ENCODE data around the gene WDR48.
A peak's percentile ranks its signal among the peaks of the same experiment; 100 is the strongest.

The WDR48 gene

GRCh38 chr3:39146083-39146501 lies 94.3 kb downstream of the WDR48 start:
- H3K9me3 ChIP-seq (ENCODE audit: low read length): no peaks in the 10 kb centered on the region
- peak overlapping the region; percentile 55 for H3K4me3 ChIP-seq (ENCODE audit: low read depth, low read length, poor library complexity, severe bottlenecking)
- no peak overlapping the region for H3K9ac ChIP-seq (ENCODE audit: low read length)
- peaks cover 71% of the 10 kb centered on the region for H3K4me1 ChIP-seq (ENCODE audit: insufficient read depth, low read length, severe bottlenecking)
- peak overlapping the region; percentile 84; the same call in 1 of the 2 replicates for H3K4me2 ChIP-seq (ENCODE audit: low read length)
- no peaks in the 10 kb centered on the region for H4K20me1 ChIP-seq (ENCODE audit: insufficient read depth, low read length)
- H3F3A ChIP-seq (ENCODE audit: insufficient read depth, low read length): no peaks in the 10 kb centered on the region
- H3K36me3 ChIP-seq (ENCODE audit: insufficient read depth, low read length): peaks cover 44% of the 10 kb centered on the region
- no peaks in the 10 kb centered on the region for H3K27me3 ChIP-seq (ENCODE audit: insufficient read depth, low read length)
- H3K79me2 ChIP-seq (ENCODE audit: insufficient read depth, low read length): no peaks in the 10 kb centered on the region
- H2AFZ ChIP-seq (ENCODE audit: low read length): no peak overlapping the region
- H3K9me2 ChIP-seq (ENCODE audit: low read depth, low read length): no peaks in the 10 kb centered on the region
- peak overlapping the region; percentile 94 for H3K27ac ChIP-seq (ENCODE audit: low read depth, low read length, poor library complexity, severe bottlenecking)
- TF ChIP-seq EZH2 (IDR thresholded peaks at IDR 0.05; ENCODE audit: borderline replicate concordance, low read length): no peak
- TF ChIP-seq, protein P1, sequence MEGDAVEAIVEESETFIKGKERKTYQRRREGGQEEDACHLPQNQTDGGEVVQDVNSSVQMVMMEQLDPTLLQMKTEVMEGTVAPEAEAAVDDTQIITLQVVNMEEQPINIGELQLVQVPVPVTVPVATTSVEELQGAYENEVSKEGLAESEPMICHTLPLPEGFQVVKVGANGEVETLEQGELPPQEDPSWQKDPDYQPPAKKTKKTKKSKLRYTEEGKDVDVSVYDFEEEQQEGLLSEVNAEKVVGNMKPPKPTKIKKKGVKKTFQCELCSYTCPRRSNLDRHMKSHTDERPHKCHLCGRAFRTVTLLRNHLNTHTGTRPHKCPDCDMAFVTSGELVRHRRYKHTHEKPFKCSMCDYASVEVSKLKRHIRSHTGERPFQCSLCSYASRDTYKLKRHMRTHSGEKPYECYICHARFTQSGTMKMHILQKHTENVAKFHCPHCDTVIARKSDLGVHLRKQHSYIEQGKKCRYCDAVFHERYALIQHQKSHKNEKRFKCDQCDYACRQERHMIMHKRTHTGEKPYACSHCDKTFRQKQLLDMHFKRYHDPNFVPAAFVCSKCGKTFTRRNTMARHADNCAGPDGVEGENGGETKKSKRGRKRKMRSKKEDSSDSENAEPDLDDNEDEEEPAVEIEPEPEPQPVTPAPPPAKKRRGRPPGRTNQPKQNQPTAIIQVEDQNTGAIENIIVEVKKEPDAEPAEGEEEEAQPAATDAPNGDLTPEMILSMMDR (IDR thresholded peaks at IDR 0.05; ENCODE audit: low read length): no peak

Data from OCI-LY1 (cell line).